Measurements from ENCODE around the gene NLRP1. TPM values are rescaled to one million over a fixed set of nuclear protein-coding genes. Genes with fewer than 3 reads are reported as not detected.

Gene NLRP1
- total and polyA plus RNA-seq, 9 of the 15 experiments (the other 6 are each of a cell fraction or from before 2014, with no cell fraction given), result 4.0 to 69.4 (median 27.7) TPM

GRCh38 chr17:5561736-5562571 is 22.4 kb downstream of the NLRP1 start:
- Histone ChIP-seq H4K20me1 (replicated peaks; ENCODE audit: control insufficient read depth, insufficient read depth, low read length) (no peaks in the 10 kb centered on the region), H3K4me3 (no peak overlapping the region), H3K9me3 (replicated peaks; ENCODE audit: control insufficient read depth, insufficient read depth, low read depth, low read length) (no peaks in the 10 kb centered on the region), H3K9me1 (ENCODE audit: control insufficient read depth, insufficient read depth, low read length) (no peaks in the 10 kb centered on the region), H3K27me3 (ENCODE audit: control insufficient read depth in 2 of 2, insufficient read depth in 2 of 2, low read length in 2 of 2) (no peaks in the 10 kb centered on the region), H3K9ac (ENCODE audit: insufficient read depth in 1 of 2, low read depth in 2 of 2, low read length in 2 of 2) (no peak overlapping the region; a peak in 1 of 4 replicates), H3K4me2 (ENCODE audit: insufficient read depth, low read length) (no peak overlapping the region), H3K4me1 (replicated peaks in 1 of 2; ENCODE audit: control insufficient read depth in 2 of 2, insufficient read depth in 2 of 2, low read length in 2 of 2) (no peaks in the 10 kb centered on the region), H3K36me3 (ENCODE audit: control insufficient read depth, insufficient read depth, low read length) (peaks cover 47% of the 10 kb centered on the region; the same call in 2 of the 3 replicates), H2AFZ (ENCODE audit: low read depth, low read length) (no peak overlapping the region), H3K79me2 (ENCODE audit: control insufficient read depth, insufficient read depth, low read length) (no peaks in the 10 kb centered on the region), H3K27ac (ENCODE audit: extremely low read depth, low read depth, low read length) (no peak overlapping the region)
- intact Hi-C loops (cut with micrococcal nuclease) (no loop called here), in situ Hi-C loops (cut with MboI) (no loop called here)
- CTCF ChIA-PET (ENCODE audit: low intra/inter-chr PET ratio), result no interaction called here
- ATAC-seq, result no peak
- POLR2A ChIA-PET, result no interaction called here
- WGBS (ENCODE audit: insufficient coverage, low coverage, missing lambda C conversion rate), result 95% methylated on average over 6 of the region's 14 CpGs
- DNase-seq (ENCODE audit: extremely low read depth in 1 of 4, low spot score in 3 of 4), result peak in 1 of 4 experiments; percentile 1
- FAIRE-seq, result no peak
- BruUV-seq (replicated peaks), result no TSS peak
- TF ChIP-seq ZFX (CRISPR knock-in tag; IDR thresholded peaks at IDR 0.05) (no peak), NUFIP1 (IDR thresholded peaks at IDR 0.05; ENCODE audit: partially characterized antibody) (no peak), SREBF2 (CRISPR knock-in tag; IDR thresholded peaks at IDR 0.05) (no peak), ZNF561 (CRISPR knock-in tag; conservative IDR thresholded peaks at IDR 0.05) (no peak), ATF6 (CRISPR knock-in tag; IDR thresholded peaks at IDR 0.05) (no peak), RBM39 (optimal IDR thresholded peaks at IDR 0.05; ENCODE audit: low read depth, low read length) (no peak), MECOM (CRISPR knock-in tag; IDR thresholded peaks at IDR 0.05) (no peak), ARID3A (IDR thresholded peaks at IDR 0.05; ENCODE audit: borderline replicate concordance, low read depth, low read length) (no peak), RREB1 (CRISPR knock-in tag; IDR thresholded peaks at IDR 0.05) (no peak), ETS1 (conservative IDR thresholded peaks at IDR 0.05; ENCODE audit: control insufficient read depth, low read depth, low read length) (no peak)

Data from K562 (cell line).